ENCODE measurements around the gene C22orf31. TPM values are rescaled to one million over a fixed set of nuclear protein-coding genes. Genes with fewer than 3 reads are reported as not detected.

The C22orf31 gene
- total and polyA plus RNA-seq, 2 experiments from 2014 or later = not detected

DNA sequence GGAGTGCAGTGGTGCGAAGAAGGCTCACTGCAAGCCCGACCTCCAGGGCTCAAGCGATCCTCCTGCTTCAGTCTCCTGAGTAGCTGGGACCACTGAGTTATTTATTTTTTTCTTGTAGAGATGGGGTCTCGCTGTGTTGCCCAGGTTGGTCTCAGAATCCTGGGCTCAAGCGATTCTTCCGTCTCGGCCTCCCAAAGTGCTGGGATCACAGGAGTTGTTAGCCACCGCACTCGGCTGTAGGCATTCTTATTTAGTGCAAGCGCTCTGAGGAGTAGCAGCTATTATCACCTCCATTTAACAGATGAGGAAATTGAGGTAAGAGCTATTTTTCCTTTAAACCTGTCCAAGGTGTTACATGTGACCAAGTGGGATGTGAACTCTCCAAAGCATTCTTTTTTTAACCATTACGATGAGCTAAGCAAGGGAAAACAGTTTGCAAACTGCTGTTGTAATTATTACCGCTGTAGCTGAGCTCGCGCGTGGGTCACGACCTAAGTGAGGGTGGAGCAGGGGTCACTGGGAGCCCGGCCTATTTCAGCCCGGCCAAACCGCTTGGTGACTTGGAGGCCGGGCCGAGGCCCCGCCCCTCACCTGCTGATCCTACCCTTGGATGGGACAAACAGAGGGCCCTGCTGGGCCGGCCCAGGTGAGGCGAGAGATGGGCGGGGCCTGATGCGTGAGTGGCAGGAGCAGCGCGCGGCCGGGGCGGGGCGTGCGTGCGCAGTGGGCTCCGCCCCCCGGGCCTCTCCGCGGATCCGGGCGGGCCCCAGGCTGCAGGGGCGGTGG, 10.8 kb upstream of the C22orf31 start:
- no peak overlapping the region for H3K4me3 ChIP-seq
- H3K9me2 ChIP-seq (replicated peaks; ENCODE audit: insufficient read depth) = no peaks in the 10 kb centered on the region
- H3K4me2 ChIP-seq = peak overlapping the region; percentile 94
- no peaks in the 10 kb centered on the region for H4K20me1 ChIP-seq (ENCODE audit: insufficient read depth, poor library complexity, severe bottlenecking)
- peak overlapping the region; percentile 39 for H3K27ac ChIP-seq
- TF ChIP-seq, protein P1, sequence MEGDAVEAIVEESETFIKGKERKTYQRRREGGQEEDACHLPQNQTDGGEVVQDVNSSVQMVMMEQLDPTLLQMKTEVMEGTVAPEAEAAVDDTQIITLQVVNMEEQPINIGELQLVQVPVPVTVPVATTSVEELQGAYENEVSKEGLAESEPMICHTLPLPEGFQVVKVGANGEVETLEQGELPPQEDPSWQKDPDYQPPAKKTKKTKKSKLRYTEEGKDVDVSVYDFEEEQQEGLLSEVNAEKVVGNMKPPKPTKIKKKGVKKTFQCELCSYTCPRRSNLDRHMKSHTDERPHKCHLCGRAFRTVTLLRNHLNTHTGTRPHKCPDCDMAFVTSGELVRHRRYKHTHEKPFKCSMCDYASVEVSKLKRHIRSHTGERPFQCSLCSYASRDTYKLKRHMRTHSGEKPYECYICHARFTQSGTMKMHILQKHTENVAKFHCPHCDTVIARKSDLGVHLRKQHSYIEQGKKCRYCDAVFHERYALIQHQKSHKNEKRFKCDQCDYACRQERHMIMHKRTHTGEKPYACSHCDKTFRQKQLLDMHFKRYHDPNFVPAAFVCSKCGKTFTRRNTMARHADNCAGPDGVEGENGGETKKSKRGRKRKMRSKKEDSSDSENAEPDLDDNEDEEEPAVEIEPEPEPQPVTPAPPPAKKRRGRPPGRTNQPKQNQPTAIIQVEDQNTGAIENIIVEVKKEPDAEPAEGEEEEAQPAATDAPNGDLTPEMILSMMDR (IDR thresholded peaks at IDR 0.05; ENCODE audit: poor library complexity) = no peak
- TF ChIP-seq EZH2 (IDR thresholded peaks at IDR 0.05; ENCODE audit: borderline replicate concordance) = no peak
- no peak for TF ChIP-seq EZH2phosphoT487 (IDR thresholded peaks at IDR 0.05; ENCODE audit: low read depth, severe bottlenecking, unreplicated experiment)
- DNase-seq (ENCODE audit: low spot score) = peak; percentile 97
- no peaks in the 10 kb centered on the region for H3K36me3 ChIP-seq (replicated peaks; ENCODE audit: insufficient read depth, low read depth)
- no peaks in the 10 kb centered on the region for H3K27me3 ChIP-seq
- no peak overlapping the region for H2AFZ ChIP-seq
- WGBS (ENCODE audit: low lambda C conversion rate, missing lambda C conversion rate) = 43% methylated on average over 25 of the region's 41 CpGs
- peaks cover 13% of the 10 kb centered on the region for H3K4me1 ChIP-seq (ENCODE audit: insufficient read depth)
- H3K9me3 ChIP-seq (ENCODE audit: low read depth) = no peaks in the 10 kb centered on the region
- peaks cover 1% of the 10 kb centered on the region for H3K79me2 ChIP-seq

DNA sequence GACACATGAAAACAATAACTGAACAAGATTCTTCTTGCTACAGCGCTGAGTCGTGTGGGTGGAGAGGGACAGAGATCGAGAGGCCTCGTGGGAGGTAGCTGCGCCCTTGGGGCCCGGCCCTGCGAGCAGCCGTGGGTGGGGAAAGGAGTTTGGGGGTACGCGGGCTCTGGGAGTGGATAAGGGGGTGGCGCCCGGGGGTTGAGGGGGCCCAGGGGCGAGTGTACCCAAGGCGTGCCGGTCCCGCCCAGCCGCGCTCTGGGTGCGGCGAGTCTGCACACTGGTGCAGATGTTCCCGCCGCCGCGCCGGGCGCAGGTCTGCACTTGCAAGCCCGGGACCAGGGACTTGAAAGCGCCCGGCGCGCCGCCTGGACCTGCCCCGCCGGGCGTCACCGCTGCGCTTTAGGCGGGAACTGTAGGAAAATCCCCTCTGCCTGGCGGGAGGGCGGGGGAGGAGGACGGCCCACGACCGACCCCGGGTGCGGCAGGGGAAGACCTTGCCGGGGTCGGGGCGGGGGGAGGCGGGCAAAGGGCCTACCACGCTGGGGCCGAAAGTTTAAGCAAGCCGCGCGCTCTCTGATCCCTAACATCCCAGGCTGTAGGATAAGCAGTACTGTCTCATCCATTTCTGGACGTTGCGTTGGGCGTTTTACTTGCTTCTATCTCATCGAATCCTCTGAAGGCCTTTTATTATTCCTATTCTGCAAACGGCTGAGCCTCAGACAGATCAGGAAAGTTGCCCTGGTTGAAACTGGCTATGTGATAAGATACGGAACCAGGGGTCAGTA, 9.8 kb upstream of the C22orf31 start:
- H3K27me3 ChIP-seq = no peaks in the 10 kb centered on the region
- H3K9me2 ChIP-seq (replicated peaks; ENCODE audit: insufficient read depth) = no peaks in the 10 kb centered on the region
- H4K20me1 ChIP-seq (ENCODE audit: insufficient read depth, poor library complexity, severe bottlenecking) = no peaks in the 10 kb centered on the region
- no peaks in the 10 kb centered on the region for H3K36me3 ChIP-seq (replicated peaks; ENCODE audit: insufficient read depth, low read depth)
- H2AFZ ChIP-seq = peak overlapping the region; percentile 87
- DNase-seq (ENCODE audit: low spot score) = peak; percentile 82
- H3K9me3 ChIP-seq (ENCODE audit: low read depth) = no peaks in the 10 kb centered on the region
- H3K4me3 ChIP-seq = peak overlapping the region; percentile 34
- H3K27ac ChIP-seq = peak overlapping the region; percentile 60
- no peaks in the 10 kb centered on the region for H3K79me2 ChIP-seq
- TF ChIP-seq EZH2phosphoT487 (IDR thresholded peaks at IDR 0.05; ENCODE audit: low read depth, severe bottlenecking, unreplicated experiment) (no peak), EZH2 (IDR thresholded peaks at IDR 0.05; ENCODE audit: borderline replicate concordance) (no peak)
- TF ChIP-seq, protein P1 (IDR thresholded peaks at IDR 0.05; ENCODE audit: poor library complexity) = no peak
- 10% methylated on average over 16 of the region's 60 CpGs for WGBS (ENCODE audit: low lambda C conversion rate, missing lambda C conversion rate)
- peaks cover 13% of the 10 kb centered on the region for H3K4me1 ChIP-seq (ENCODE audit: insufficient read depth)
- H3K4me2 ChIP-seq = peak overlapping the region; percentile 94

- TF ChIP-seq, protein P1 (IDR thresholded peaks at IDR 0.05; ENCODE audit: poor library complexity) = no peak
- TF ChIP-seq EZH2 (IDR thresholded peaks at IDR 0.05; ENCODE audit: borderline replicate concordance) = no peak
- TF ChIP-seq EZH2phosphoT487 (IDR thresholded peaks at IDR 0.05; ENCODE audit: low read depth, severe bottlenecking, unreplicated experiment) = no peak
- Histone ChIP-seq H3K4me1 (ENCODE audit: insufficient read depth) (peaks cover 13% of the 10 kb centered on the region), H3K9me2 (replicated peaks; ENCODE audit: insufficient read depth) (no peaks in the 10 kb centered on the region), H3K79me2 (no peaks in the 10 kb centered on the region), H3K9me3 (ENCODE audit: low read depth) (no peaks in the 10 kb centered on the region), H4K20me1 (ENCODE audit: insufficient read depth, poor library complexity, severe bottlenecking) (no peaks in the 10 kb centered on the region), H3K27ac (peak overlapping the region; percentile 60), H2AFZ (no peak overlapping the region), H3K4me2 (no peak overlapping the region), H3K27me3 (no peaks in the 10 kb centered on the region), H3K4me3 (no peak overlapping the region), H3K36me3 (replicated peaks; ENCODE audit: insufficient read depth, low read depth) (no peaks in the 10 kb centered on the region)
- no peak for DNase-seq (ENCODE audit: low spot score)
- WGBS (ENCODE audit: low lambda C conversion rate, missing lambda C conversion rate) = 98% methylated on average over 4 of the region's 4 CpGs
Measured at GRCh38 chr22:29070490-29070889, 8.9 kb upstream of the C22orf31 start.

Data from hepatocyte (in vitro differentiated cells).